CD4-positive, alpha-beta T cell treated with Interleukin-1 beta for 1 hour (primary cell): ENCODE results near the gene ASPDH.

Experiments used
- DNase-seq, 2 donors: peaks; one replicate each; pipeline ENCODE4 v3.0.0-alpha.2; 2020 to 2022

The ASPDH gene

DNA sequence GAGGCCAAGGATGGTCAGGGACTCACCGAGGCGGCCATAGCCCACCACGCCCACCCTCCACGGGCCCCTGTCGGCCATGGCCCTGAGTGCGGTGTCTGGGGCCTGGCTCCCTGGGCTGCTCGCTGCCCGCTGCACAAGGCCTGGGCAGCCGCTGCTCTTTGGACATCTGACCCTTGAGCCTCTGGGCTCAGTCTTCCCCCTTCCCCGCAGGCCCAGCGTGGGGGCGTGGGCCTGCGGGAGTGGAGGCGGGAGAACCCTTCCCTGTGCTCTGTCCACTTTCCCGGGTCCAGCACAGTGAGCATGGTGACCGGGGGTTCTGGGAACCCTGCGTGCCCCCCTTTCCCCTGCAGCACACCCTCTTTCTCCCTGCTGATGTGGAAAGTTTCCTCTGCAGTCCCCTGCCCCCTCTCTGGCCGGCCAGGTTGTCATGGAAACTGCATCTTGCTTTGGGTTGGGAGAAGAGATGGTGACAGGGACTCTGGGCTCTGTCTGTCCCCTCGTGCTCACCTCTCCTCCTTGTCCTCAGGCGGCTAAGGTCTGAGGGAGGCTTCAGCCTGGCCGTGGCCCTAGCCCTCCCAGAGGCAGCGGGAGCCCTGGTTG lies at the start of gene ASPDH:
Gene ASPDH, minus strand, starts transcription at position 168 of the 600 bp plus-strand sequence. Its CDS starts 90 bp downstream, at position 78.
- DNase-seq: no peak

DNA sequence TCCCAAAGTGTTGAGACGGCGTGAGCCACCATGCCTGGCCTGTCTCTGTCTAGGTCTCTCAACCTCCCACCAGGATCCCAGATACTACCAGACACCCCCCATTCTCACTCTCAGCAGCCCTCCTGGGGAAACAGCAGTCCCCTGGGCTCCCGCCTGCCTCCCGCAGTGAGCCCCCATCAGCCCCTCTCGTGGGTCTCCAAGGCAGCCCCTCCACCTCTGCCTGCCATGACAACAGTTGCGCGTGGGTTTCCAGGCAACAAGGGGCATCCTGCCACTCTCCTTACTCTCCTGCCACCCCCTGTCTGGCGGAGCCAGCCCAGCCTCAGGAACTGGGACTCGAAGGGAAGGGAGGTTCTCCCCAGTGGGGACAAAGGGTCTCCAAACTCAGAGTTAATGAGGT lies 49.3 kb upstream of the ASPDH start:
- DNase-seq: no peak

DNA sequence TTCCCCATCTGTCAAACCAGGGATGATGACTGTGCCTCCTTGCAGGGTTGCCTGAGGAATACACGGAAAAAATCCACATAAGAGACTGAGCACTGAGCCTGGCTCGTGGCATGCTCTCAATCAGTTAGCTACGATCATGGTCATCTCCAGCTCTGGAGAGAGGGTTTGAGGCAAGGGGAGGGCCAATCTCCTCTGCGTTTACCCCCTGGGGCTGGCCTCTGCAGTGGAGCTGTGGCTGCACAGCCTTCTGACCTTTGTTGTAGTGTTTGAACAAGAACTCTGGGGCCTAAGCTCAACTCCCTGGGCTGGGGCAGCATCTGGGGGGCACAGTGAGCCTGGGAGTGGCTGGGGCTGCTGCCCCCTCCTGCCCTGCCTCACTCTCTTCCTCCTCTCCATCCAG lies 48.6 kb upstream of the ASPDH start:
- DNase-seq: no peak

DNA sequence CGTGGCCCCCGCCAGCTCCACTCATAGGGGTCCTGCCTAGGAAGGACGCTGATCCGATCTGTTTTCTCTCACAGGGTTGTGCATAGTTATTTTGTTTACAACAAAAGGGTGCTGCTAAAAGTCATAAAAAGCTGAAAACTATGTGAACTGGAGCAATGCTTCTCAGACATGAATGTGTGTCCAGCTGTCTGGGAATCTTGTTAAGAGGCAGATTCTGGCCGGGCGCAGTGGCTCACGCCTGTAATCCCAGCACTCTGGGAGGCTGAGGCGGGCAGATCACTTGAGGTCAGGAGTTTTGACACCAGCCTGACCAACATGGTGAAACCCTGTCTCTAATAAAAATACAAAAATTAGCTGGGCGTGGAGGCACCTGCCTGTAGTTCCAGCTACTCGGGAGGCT lies 45.9 kb upstream of the ASPDH start:
- no peak for DNase-seq

DNA sequence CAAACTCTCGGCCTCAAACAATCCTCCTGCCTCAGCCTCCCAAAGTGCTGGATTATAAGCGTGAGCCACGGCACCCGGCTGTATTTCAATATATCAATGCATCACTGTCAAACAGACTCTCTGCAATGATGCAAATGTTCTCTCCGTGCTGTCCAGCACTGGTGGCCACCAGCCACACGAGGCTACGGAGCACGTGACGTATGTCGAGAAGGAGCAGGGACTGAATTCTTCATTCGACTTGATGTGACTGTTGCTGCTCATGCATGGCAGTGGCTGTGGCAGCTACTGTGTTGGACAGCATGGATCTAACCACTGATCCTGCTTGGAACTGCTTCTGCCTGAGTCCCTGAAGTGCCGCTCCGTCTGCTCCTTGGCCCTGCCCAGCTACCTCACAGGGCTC lies 44.7 kb upstream of the ASPDH start:
- no peak for DNase-seq

DNA sequence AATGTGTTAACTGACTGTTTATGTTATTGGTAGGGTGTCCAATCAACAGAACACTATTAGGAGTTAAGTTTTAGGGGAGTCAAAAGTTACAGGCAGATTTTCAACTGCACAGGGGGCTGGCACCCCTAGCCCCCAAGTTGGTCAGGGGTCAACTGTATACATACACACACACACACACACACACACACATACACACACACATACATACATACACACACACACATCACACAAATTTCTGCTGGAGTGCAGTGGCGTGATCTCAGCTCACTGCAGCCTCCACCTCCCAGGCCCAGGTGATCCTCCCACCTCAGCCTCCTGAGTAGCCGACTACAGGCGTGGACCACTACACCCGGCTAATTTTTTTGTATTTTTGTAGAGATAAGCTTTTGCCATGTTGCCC lies 44.3 kb upstream of the ASPDH start:
- no peak for DNase-seq

DNA sequence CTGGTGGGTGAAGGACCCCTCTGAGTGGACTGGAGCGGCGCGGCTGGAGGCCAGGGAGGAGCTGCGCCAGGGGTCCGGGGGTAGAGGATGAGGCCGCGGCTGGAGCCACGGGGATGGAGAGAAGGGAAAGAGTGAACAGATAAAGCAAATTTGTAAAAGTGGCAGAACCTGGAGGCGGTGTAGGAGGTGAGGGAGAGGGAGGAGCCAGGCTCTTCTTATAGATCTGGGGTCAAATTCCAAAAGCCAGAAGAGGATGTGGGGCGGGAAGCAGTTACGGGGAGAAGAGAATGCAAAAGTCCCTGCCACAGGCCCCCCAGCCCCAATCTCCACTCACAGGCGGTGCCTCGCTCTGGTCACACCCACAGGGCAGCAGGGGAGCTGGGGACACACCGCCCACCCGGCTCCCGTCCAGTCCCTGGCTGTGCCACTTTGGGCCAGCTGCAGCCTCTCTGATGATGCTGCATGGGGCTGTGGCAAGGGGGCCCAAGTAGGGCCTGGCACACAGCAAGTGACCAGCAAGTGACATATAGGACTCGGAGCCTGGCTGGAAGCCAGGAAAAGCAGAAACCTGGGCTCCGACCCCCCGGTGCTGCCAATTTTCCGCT lies 43.4 kb upstream of the ASPDH start:
- DNase-seq: no peak

DNA sequence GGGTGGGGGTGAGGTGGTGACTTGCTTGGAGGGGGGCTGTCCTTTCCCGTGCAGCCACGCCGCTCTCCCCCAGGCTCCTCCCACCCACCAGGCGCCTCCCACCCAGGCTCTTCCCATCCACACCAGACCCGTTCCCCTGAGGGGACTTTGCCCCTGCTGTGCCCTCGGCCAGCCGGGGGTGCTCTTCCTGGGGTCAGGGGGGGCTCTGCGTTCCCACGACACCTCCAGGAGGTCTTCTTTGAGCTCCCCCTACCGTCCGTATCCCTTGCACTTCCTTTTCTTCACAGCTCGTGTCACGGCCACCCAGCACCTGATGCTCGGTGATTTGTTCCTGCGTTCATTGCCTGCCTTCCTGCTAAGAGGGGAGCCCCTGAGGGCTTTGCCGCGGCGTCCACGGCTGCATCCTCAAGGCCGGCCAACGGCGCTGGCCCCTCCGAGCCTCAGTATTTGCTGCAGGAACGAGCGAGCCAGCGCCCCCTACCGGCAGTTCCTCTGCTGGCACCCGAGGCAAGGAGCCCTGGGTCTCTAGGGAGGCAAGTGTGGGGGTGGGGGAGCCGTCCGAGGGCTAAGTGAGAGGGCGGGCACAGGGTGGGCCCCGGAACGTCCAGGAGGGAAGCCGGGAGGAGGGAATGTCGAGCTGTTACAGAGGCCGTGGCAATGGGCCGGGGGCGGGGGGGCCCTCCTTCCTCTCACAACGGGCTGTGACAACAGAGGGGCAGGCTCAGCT lies 42.7 kb upstream of the ASPDH start:
- peak; percentile 64 to 70 for DNase-seq

DNA sequence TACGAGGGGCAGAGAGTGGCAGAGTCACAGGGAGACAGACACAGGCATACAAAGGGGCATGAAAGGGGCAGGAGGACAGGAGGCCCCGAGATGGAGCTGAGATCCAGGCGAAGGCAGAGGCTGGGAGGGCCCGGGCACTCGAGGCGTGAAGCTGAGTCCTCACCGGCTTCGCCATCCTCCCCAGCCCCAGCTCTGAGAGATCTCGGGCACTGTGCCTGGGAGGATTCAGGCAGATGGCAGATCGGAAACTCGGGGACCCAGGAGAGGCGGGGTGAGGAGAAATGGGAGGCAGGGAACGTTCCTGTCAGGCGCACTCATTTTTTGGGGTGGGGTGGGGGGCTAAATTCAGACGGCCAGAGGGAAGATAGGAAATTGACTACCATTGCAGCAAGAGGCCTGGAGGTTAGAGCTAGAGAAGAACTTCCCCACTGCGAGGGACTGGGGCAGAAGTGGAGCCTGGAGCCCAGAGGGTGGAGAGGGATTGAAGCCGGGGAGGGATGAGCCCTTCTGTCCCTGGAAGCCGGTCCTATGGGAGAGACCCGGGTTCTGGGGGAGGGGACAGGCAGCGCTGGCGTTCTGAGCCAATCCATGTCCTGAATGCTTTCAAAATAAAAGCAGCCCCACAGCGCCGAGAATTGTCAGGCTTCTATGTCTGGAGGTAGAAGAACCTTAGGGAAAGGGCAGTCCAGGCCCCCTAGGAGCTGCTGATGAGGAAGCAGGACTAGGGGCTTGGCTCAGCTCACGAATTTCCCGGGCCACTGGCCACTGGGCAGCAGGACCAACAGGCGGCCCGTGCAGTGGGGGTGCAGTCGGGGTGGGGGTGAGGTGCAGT lies 42.0 kb upstream of the ASPDH start:
- no peak for DNase-seq

DNA sequence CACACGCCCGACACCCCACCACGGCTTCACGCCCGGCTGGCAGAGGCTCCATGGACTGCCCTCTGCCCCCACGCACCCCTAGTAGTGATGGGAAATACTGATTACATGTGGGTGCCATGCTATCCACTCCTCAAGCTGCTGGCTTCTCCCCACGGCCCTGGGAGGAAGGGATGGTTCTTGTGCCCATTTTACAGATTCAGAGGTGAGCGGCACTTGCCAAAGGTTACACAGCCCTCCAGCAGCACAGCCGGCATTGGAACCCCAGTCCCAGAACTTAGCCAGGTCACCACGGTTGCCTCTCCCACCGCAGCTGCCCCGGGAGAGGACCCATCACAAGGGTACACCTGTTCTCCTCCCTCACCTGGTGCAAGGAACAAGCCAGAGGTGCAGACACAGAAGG lies 41.3 kb upstream of the ASPDH start:
- DNase-seq: no peak

DNA sequence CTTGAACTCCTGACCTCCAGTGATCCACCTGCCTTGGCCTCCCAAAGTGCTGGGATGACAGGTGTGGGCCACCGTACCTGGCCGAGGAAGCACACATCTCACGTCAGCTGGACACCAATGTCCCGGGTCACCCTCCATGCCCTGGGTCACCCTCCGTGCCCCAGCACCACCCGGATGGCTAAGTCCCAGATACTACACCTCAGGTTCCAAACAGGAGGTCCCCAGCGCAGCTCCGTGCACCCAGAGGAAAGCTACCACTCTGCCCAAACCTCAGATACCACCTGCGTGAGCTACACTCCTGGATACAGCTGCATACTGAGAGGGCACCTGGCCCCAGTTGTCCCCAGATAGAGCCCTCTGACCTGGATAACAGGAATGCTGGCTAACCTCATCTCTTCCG lies 40.5 kb upstream of the ASPDH start:
- no peak for DNase-seq

DNA sequence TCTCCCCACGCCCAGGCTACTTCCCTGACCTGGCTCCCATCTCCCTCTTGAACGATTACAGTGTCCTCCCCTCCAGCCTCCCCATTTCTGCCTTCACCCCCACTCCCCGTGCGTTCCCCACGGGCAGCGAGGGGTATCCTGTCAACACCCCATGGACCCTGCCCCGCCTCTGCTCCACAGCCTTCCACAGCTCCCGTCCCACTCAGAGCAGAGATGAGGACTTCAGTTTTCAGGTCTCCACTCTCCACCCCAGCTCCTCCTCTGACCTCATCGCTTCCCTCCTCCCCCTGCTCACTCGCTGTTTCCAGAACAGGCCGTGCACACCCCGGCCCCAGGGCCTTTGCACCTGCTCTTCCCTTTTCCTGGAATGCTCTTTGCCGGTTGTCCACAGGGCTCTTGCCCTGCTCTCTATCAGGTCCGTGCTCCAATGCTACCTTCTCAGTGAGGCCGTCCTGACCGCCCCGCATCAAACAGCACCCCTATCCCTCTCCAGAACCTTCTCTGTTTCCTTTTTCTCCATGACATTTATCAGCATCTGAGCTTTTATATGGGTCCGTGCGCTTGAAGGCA lies 39.5 kb upstream of the ASPDH start:
- DNase-seq: no peak

DNA sequence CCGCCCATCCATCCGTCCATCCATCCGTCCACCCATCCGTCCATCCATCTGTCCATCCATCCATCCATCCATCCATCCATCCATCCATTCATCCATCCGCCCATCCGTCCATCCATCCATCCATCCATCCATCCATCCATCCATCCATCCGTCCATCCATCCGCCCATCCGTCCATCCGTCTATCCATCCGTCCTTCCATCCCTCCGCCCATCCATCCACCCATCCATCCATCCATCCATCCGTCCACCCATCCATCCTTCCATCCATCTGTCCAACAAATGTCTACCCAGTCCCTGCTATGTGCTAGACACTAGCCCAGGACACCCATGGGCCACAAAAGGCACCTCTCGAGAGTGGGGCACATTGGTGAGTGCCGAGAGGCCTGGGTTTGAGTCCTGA lies 38.8 kb upstream of the ASPDH start:
- DNase-seq: no peak

DNA sequence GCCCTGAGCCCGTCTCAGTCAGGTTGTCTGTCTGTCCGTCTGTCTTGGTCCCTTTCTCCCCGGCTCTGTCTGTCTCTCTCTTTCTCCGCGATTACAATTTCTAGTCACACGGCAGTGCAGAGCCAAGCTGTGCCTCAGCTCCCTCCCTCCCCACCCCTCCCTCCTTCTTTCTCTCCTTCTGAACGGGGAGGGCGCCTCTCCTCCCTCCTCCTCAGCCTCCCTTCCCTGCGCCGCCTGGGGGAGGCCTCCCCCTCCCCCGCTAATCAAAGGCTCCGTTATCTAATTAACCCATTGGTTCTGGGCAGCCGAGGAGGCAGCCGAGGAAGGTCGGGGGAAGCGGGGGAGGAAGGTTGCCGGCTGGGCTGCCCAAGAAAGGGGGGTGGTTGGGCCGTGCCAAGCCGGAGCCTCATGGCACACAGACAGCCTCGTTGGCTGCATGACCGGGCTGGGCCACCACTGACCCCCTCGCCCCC lies 38.0 kb upstream of the ASPDH start:
- no peak for DNase-seq

DNA sequence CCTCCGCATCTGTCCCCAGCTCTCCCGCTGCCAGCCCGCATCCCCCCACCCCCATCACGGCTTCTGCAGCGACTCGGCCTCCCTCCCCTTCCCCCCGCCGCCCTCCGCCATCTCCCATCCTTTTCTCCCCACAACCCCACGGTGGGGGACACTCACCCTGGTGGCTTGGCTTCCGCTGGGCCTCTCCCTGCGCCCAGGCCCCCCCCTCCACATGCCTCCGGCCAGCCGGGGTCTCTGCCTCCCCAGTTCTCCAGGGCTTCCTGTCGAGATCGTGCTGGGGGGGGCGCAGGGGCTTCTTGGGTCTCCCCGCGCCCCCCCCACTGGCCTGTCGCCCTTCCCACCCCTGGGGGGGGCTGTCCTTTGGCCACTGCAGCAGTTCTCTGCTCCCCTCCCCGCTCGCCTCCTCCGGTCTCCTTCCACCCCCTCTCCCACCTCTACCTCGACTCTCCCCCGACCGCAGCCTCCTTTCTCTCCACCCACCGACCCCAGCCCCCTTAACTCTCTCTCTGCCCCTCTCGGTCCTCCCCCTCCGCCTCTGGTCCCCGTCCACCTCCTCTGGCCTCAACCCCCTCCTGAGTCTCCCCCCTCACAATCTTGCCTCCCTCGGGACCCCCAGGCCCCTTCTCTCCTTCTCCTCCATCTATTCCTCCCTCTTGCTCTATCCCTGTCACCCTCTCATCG lies 37.5 kb upstream of the ASPDH start:
- DNase-seq: no peak

DNA sequence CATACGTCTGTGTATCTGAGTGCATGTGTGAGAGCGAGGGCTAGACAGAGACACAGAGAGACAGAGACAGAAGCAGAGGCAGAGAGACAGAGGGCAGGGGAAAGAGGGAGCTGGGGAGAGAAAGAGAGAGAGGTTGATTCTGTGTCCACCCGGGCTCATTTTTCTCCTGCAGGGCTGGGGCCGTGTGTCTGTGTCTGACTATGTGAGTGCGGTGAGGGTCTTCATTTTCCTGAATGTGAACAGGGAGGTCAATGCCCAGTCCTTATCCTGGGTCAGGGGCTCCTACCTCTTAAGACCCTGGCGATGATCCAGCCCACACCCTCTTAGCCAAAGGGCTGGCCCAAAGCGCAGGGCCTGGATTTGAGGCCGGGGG lies 36.9 kb upstream of the ASPDH start:
- DNase-seq: no peak

DNA sequence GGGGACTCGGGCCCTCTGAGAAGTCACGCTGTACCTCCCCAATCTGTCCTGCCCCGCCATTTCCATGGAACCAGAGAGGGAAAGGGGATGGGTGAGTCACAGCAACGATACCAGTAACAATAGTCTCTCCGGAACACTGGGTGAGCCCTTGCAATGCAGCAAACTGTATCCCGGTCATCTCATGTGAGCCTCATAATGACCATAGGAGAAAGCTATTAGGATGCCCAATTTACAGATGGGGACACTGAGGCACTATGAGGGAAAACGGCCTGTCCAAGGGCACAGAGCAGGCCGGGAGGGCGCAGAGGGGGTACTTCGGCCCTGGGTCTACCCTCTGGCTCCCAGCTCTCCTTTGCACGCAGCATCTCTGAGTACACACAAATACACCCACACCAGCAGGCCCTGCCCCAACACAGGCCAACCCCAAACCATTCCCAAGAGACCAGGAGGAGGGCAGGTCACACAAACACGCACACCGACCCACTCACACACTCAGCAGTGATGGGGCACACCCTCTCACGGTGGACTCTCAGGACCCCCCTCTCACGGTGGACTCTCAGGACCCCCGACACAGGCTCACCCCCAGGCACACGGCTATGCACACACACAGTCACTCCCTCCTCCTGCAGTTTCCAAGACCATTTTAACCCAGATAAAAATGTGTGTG lies 36.3 kb upstream of the ASPDH start:
- no peak for DNase-seq

DNA sequence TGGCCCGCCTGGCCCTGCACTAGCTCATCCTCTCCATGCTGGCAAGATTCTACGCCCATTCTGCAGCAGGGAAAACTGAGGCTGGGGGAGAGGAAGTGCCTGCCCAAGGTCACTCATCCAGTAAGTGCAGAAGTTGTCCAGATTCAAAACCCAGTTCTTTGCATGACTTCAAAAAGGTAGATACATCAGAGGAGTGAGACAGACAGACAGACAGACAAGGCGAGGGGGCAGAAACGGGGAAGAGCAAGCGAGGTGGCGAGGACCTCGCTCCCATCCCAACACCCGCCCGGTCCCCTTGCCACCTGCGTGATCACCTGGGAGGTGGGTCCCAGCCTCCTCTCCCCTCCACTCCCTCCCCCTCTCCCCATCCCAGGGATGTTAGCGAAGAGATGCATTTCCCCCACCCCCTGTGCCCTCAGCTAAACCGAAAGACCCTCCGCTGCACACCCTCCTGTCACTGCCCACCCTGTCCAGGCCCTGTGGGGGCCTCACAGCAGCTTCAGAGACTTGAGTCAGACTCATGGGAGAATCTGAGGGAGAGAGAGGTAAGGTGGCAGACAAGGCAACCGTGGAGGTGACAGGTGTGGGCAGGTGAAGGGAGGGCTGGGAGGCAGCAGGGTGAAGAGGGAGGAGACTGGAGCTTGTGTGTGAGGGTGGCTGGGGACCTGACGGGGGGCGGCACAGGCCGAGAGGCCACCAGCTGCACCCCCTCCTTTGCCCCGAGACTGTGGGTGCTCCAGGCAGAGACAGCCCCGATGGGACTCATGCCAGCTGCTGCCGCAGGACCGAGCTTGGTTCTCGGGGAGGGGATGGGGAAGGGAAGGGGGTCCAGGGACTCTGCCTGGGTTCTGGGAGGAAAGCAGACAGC lies 35.6 kb upstream of the ASPDH start:
- DNase-seq: no peak

DNA sequence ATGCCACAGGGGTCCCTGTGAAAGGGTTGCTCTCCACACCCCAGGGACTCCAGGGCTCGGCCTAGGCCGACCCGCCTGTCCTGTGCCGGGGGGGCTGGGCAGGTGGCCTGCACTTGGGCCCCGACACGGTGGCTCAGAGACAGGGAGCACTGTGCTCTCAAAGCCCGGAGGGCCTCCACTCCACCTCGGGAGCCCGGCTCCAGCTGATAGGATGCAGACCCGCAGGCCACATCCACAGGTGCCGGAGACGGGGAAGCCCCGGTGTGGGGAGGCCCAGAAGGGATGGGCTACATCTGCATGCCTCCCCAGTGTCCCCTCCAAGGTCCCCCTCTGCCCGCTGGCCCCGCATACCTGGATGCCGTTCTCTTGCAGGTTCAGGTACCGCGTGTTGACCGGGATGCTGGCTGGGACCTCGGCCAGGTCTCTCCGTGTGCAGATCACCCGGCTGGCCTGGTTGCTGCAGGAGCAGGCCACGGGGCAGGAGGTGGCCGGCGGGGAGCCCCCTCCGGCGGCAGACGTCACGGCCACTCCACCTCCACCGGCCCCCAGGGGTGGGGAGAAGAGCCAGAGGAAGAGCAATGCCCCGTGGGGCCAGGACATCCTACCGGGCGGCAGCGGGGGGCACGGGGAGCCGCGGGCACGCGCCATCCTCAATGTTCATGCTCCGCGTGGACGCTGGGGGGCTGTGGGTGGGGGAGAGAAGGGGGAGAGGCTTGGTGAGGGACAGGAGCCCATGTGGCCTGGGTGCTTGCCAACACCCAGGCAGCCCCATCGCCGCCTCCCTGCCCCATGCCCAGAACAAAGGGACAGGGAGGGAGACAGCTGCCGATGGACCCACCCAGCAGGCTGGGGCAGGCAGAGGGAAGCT lies 34.7 kb upstream of the ASPDH start:
- no peak for DNase-seq
